Uterus (tissue), 4 donors: ENCODE data around the gene CWC27. TPM values are rescaled to one million over a fixed set of nuclear protein-coding genes. Genes with fewer than 3 reads are reported as not detected.

Experiments used
- DNase-seq, 2 donors: peaks; one replicate each; pipeline ENCODE4 v3.0.0-alpha.2; 2019 to 2020
- H3K27ac ChIP-seq, 2 donors: fragments of 200-600 bp; sonication (generic); 1 replicate in 1 of 2; 2 replicates in 1 of 2; pipeline ENCODE4 v1.5.1; 2016 to 2018
- H3K27me3 ChIP-seq, 2 donors: fragments of 200-600 bp; sonication (generic); one replicate each; pipeline ENCODE4 v1.5.1; 2018 to 2019; ENCODE audit warnings: control low read depth in 1 of 2
- H3K36me3 ChIP-seq, 2 donors: fragments of 200-600 bp; sonication (generic); one replicate each; pipeline ENCODE4 v1.5.1; 2019; ENCODE audit warnings: control low read depth in 1 of 2
- H3K4me1 ChIP-seq, 2 donors: fragments of 200-600 bp; sonication (generic); one replicate each; pipeline ENCODE4 v1.5.1; 2018 to 2019; ENCODE audit warnings: control low read depth in 1 of 2
- H3K4me3 ChIP-seq, 2 donors: fragments of 200-600 bp; sonication (generic); 1 replicate in 1 of 2; 2 replicates in 1 of 2; pipeline ENCODE4 v1.5.1; 2018 to 2019; ENCODE audit warnings: mild to moderate bottlenecking in 1 of 2
- H3K9me3 ChIP-seq, 2 donors: fragments of 200-600 bp; sonication (generic); one replicate each; pipeline ENCODE4 v1.5.1; 2019; ENCODE audit warnings: control low read depth in 1 of 2
- CTCF ChIP-seq, 4 experiments: fragments of 200-600 bp in 2 of 4; fragments of 450-650 bp in 2 of 4; sonication (generic) in 2 of 4; IDR thresholded peaks; one replicate each; pipeline ENCODE4 v1.5.1; 2016 to 2019; ENCODE audit warnings: antibody characterized with exemption in 4 of 4, mild to moderate bottlenecking in 2 of 4, moderate library complexity in 1 of 4
- POLR2A ChIP-seq, 2 donors: fragments of 450-650 bp; IDR thresholded peaks; one replicate each; pipeline ENCODE4 v1.6.1; 2016; ENCODE audit warnings: antibody characterized with exemption in 2 of 2, mild to moderate bottlenecking in 1 of 2, moderate library complexity in 1 of 2
- intact Hi-C: fragments of 100-400 bp; cut with DNase I; formaldehyde crosslinking; loops from one replicate; pipeline ENCODE4 v1.15.1; 2023; ENCODE audit warnings: low total_unique reads
- total RNA-seq, 4 donors: library from RNA; depleted of rRNA in 3 of 4; stranded (reverse); fragments of >200 nt in 3 of 4; gene quantifications; one replicate each; pipeline versions ENCODE4 v1.1.0 to v1.2.4, GENCODE V29; 2014 to 2023
- donor health status: DM: yes; HTN: yes; CAD: no.

The CWC27 gene
- total RNA-seq, 4 donors from 2014 or later, result 7.6 to 28.2 (median 24.2) TPM

GRCh38 chr5:65055938-65056337 is 287.2 kb downstream of the CWC27 start:
- no peak for DNase-seq
- no peaks in the 10 kb centered on the region for H3K9me3 ChIP-seq
- no peak for TF ChIP-seq POLR2A (IDR thresholded peaks at IDR 0.05)
- no peak for TF ChIP-seq CTCF (IDR thresholded peaks at IDR 0.05)
- no peak overlapping the region for H3K4me3 ChIP-seq
- no peak overlapping the region for H3K27ac ChIP-seq
- no peaks in the 10 kb centered on the region for H3K36me3 ChIP-seq
- H3K4me1 ChIP-seq, result no peaks in the 10 kb centered on the region
- intact Hi-C loops, result no loop called here
- H3K27me3 ChIP-seq, result no peaks in the 10 kb centered on the region

GRCh38 chr5:65059681-65060598 is 291.2 kb downstream of the CWC27 start:
- intact Hi-C loops, result no loop called here
- Histone ChIP-seq H3K27ac (no peak overlapping the region), H3K4me3 (no peak overlapping the region), H3K4me1 (peaks cover 8 to 12% of the 10 kb centered on the region in 2 donors), H3K9me3 (no peaks in the 10 kb centered on the region), H3K27me3 (no peaks in the 10 kb centered on the region), H3K36me3 (no peaks in the 10 kb centered on the region)
- DNase-seq, result no peak
- TF ChIP-seq CTCF (IDR thresholded peaks at IDR 0.05) (no peak), POLR2A (IDR thresholded peaks at IDR 0.05) (no peak)

GRCh38 chr5:65061250-65061973 is 292.7 kb downstream of the CWC27 start:
- no peaks in the 10 kb centered on the region for H3K27me3 ChIP-seq
- intact Hi-C loops, result no loop called here
- peaks cover 8 to 12% of the 10 kb centered on the region in 2 donors for H3K4me1 ChIP-seq
- no peaks in the 10 kb centered on the region for H3K9me3 ChIP-seq
- DNase-seq, result no peak
- H3K27ac ChIP-seq, result no peak overlapping the region
- no peak overlapping the region for H3K4me3 ChIP-seq
- no peak for TF ChIP-seq POLR2A (IDR thresholded peaks at IDR 0.05)
- TF ChIP-seq CTCF (IDR thresholded peaks at IDR 0.05), result no peak
- no peaks in the 10 kb centered on the region for H3K36me3 ChIP-seq

GRCh38 chr5:65061974-65062353 is 293.2 kb downstream of the CWC27 start:
- H3K4me3 ChIP-seq, result no peak overlapping the region
- H3K36me3 ChIP-seq, result no peaks in the 10 kb centered on the region
- peaks cover 8 to 12% of the 10 kb centered on the region in 2 donors for H3K4me1 ChIP-seq
- TF ChIP-seq POLR2A (IDR thresholded peaks at IDR 0.05) (no peak), CTCF (IDR thresholded peaks at IDR 0.05) (no peak)
- H3K27me3 ChIP-seq, result no peaks in the 10 kb centered on the region
- H3K27ac ChIP-seq, result peak overlapping the region; percentile 73 to 78
- no peaks in the 10 kb centered on the region for H3K9me3 ChIP-seq
- intact Hi-C loops, result no loop called here
- DNase-seq, result no peak
